H9 (cell line): ENCODE data around the gene CLEC20A. TPM values are rescaled to one million over a fixed set of nuclear protein-coding genes. Genes with fewer than 3 reads are reported as not detected.

Experiments used
- DNase-seq: peaks from one replicate; pipeline ENCODE4 v3.0.0-alpha.2; 2017
- H2AFZ ChIP-seq: one replicate; pipeline ENCODE4 v1.6.1; 2013; ENCODE audit warnings: mild to moderate bottlenecking, low read length, control low read depth, moderate library complexity
- H2AK5ac ChIP-seq: 2 replicates; pipeline ENCODE4 v1.6.1; 2013; ENCODE audit warnings: low read length, control low read depth, mixed read lengths; ENCODE audit not compliant: insufficient read length
- H2BK120ac ChIP-seq: one replicate; pipeline ENCODE4 v1.6.1; 2013; ENCODE audit warnings: low read depth, mild to moderate bottlenecking, low read length, control low read depth, inconsistent platforms; ENCODE audit not compliant: poor library complexity, severe bottlenecking
- H2BK12ac ChIP-seq: 2 replicates; pipeline ENCODE4 v1.6.1; 2013; ENCODE audit warnings: low read length, control low read depth, mixed read lengths, low read depth; ENCODE audit not compliant: insufficient read length
- H2BK15ac ChIP-seq: 2 replicates; pipeline ENCODE4 v1.6.1; 2013; ENCODE audit warnings: low read depth, low read length, control low read depth
- H2BK20ac ChIP-seq: one replicate; pipeline ENCODE4 v1.6.1; 2013; ENCODE audit warnings: low read depth, mild to moderate bottlenecking, low read length, control low read depth, inconsistent platforms; ENCODE audit not compliant: poor library complexity, severe bottlenecking
- H2BK5ac ChIP-seq: 2 replicates; pipeline ENCODE4 v1.6.1; 2013; ENCODE audit warnings: low read length, control low read depth, mixed read lengths; ENCODE audit not compliant: insufficient read length
- H3K14ac ChIP-seq: 2 replicates; pipeline ENCODE4 v1.6.1; 2013; ENCODE audit warnings: low read length, control low read depth; ENCODE audit not compliant: insufficient read depth
- H3K18ac ChIP-seq: 2 replicates; pipeline ENCODE4 v1.6.1; 2013; ENCODE audit warnings: low read depth, mild to moderate bottlenecking, mixed read lengths, low read length, control low read depth; ENCODE audit not compliant: insufficient read length
- H3K23ac ChIP-seq: 2 replicates; pipeline ENCODE4 v1.6.1; 2013; ENCODE audit warnings: low read length, control low read depth, mixed read lengths, low read depth; ENCODE audit not compliant: insufficient read length
- H3K23me2 ChIP-seq: 2 replicates; pipeline ENCODE4 v1.6.1; 2013; ENCODE audit warnings: low read depth, mild to moderate bottlenecking, mixed read lengths, low read length, control low read depth; ENCODE audit not compliant: insufficient read length, poor library complexity, severe bottlenecking
- H3K27ac ChIP-seq: 2 replicates; pipeline ENCODE4 v1.5.1; 2013; ENCODE audit warnings: low read length, control low read depth, mixed read lengths, low read depth; ENCODE audit not compliant: insufficient read length
- H3K27me3 ChIP-seq: 2 replicates; pipeline ENCODE4 v1.6.1; 2013; ENCODE audit warnings: low read length, control low read depth, inconsistent platforms; ENCODE audit not compliant: insufficient read depth
- H3K4ac ChIP-seq: 2 replicates; pipeline ENCODE4 v1.6.1; 2013; ENCODE audit warnings: low read depth, mild to moderate bottlenecking, control low read depth, inconsistent platforms, low read length, moderate library complexity
- H3K4me1 ChIP-seq: 2 replicates; pipeline ENCODE4 v1.6.1; 2013; ENCODE audit warnings: low read length, control low read depth, inconsistent platforms; ENCODE audit not compliant: insufficient read depth
- H3K4me2 ChIP-seq: 2 replicates; pipeline ENCODE4 v1.6.1; 2013; ENCODE audit warnings: low read length, control low read depth, mixed read lengths; ENCODE audit not compliant: insufficient read length, insufficient read depth
- H3K56ac ChIP-seq: 2 replicates; pipeline ENCODE4 v1.6.1; 2013; ENCODE audit warnings: low read depth, mild to moderate bottlenecking, mixed read lengths, low read length, control low read depth; ENCODE audit not compliant: insufficient read length
- H3K79me1 ChIP-seq: 2 replicates; pipeline ENCODE4 v1.6.1; 2013; ENCODE audit warnings: low read depth, mild to moderate bottlenecking, moderate library complexity, low read length, control low read depth, inconsistent platforms; ENCODE audit not compliant: insufficient read depth, poor library complexity, severe bottlenecking
- H3K79me2 ChIP-seq: 2 replicates; pipeline ENCODE4 v1.6.1; 2013; ENCODE audit warnings: low read length, control low read depth, inconsistent platforms; ENCODE audit not compliant: insufficient read depth
- H3K9ac ChIP-seq: 2 replicates; pipeline ENCODE4 v1.6.1; 2013; ENCODE audit warnings: low read length, control low read depth, mixed read lengths; ENCODE audit not compliant: insufficient read length; ENCODE audit errors: extremely low read depth
- H3K9me3 ChIP-seq: one replicate; pipeline ENCODE4 v1.6.1; 2013; ENCODE audit warnings: low read depth, low read length, inconsistent platforms; ENCODE audit not compliant: control insufficient read depth
- H3T11ph ChIP-seq: one replicate; pipeline ENCODE4 v1.6.1; 2013; ENCODE audit warnings: mild to moderate bottlenecking, low read length, control low read depth, inconsistent platforms
- H4K20me1 ChIP-seq: one replicate; pipeline ENCODE4 v1.6.1; 2013; ENCODE audit not compliant: control insufficient read depth, insufficient read length, insufficient read depth
- H4K5ac ChIP-seq: 2 replicates; pipeline ENCODE4 v1.6.1; 2013; ENCODE audit warnings: low read depth, mild to moderate bottlenecking, mixed read lengths, low read length, control low read depth; ENCODE audit not compliant: insufficient read length
- H4K8ac ChIP-seq: replicated peaks from 2 replicates; pipeline ENCODE4 v1.6.1; 2013; ENCODE audit warnings: low read length, control low read depth, mixed read lengths, low read depth; ENCODE audit not compliant: insufficient read length
- H4K91ac ChIP-seq: 2 replicates; pipeline ENCODE4 v1.6.1; 2013; ENCODE audit warnings: low read depth, mild to moderate bottlenecking, moderate library complexity, mixed read lengths, low read length, control low read depth; ENCODE audit not compliant: insufficient read length
- H3K27ac Mint-ChIP-seq, 3 experiments: 2 replicates in 2 of 3; 3 replicates in 1 of 3; pipeline ENCODE4 v1.8.0; 2020 to 2021; ENCODE audit warnings: mixed read lengths in 3 of 3, mild to moderate bottlenecking in 1 of 3, moderate library complexity in 1 of 3
- H3K27me3 Mint-ChIP-seq: 2 replicates; pipeline ENCODE4 v1.8.0; 2021; ENCODE audit warnings: low read depth, mild to moderate bottlenecking, moderate library complexity, mixed read lengths
- H3K36me3 Mint-ChIP-seq, 3 experiments: 2 replicates in 2 of 3; 3 replicates in 1 of 3; pipeline ENCODE4 v1.8.0; 2020 to 2021; ENCODE audit warnings: low read depth in 3 of 3, mixed read lengths in 3 of 3; ENCODE audit not compliant: insufficient read depth in 1 of 3
- H3K4me1 Mint-ChIP-seq, 2 experiments: 2 replicates each; pipeline ENCODE4 v1.8.0; 2020; ENCODE audit warnings: mixed read lengths in 2 of 2
- H3K4me3 Mint-ChIP-seq, 2 experiments: 2 replicates in 1 of 2; 3 replicates in 1 of 2; pipeline ENCODE4 v1.8.0; 2020 to 2021; ENCODE audit warnings: mild to moderate bottlenecking in 2 of 2, mixed read lengths in 2 of 2, moderate library complexity in 1 of 2
- H3K9me3 Mint-ChIP-seq, 2 experiments: 2 replicates in 1 of 2; 3 replicates in 1 of 2; pipeline ENCODE4 v1.8.0; 2020; ENCODE audit warnings: mild to moderate bottlenecking in 2 of 2, mixed read lengths in 2 of 2, moderate library complexity in 1 of 2
- WGBS: extraction: QIAGEN DNeasy Blood & Tissue Kit; methylation state at CpG from one replicate; pipeline ENCODE4 v1.1.7; 2013; ENCODE audit warnings: missing lambda C conversion rate, low lambda C conversion rate, mixed read lengths; ENCODE audit not compliant: insufficient read length; ENCODE audit errors: extremely low coverage; 5-methylcytosine and 5-hydroxymethylcytosine counted together
- total RNA-seq: library from RNA; stranded (reverse); gene quantifications from 2 replicates; pipeline ENCODE4 v1.2.1, GENCODE V29; 2021
- TF ChIP-seq, protein P1 (sequence below): fragments of 200-600 bp; sonication (generic); conservative IDR thresholded peaks from 3 replicates; pipeline ENCODE4 v1.8.0; 2021; ENCODE audit warnings: antibody characterized with exemption, mild to moderate bottlenecking

CLEC20A gene
- total RNA-seq, 1 experiment from 2014 or later: not detected

DNA sequence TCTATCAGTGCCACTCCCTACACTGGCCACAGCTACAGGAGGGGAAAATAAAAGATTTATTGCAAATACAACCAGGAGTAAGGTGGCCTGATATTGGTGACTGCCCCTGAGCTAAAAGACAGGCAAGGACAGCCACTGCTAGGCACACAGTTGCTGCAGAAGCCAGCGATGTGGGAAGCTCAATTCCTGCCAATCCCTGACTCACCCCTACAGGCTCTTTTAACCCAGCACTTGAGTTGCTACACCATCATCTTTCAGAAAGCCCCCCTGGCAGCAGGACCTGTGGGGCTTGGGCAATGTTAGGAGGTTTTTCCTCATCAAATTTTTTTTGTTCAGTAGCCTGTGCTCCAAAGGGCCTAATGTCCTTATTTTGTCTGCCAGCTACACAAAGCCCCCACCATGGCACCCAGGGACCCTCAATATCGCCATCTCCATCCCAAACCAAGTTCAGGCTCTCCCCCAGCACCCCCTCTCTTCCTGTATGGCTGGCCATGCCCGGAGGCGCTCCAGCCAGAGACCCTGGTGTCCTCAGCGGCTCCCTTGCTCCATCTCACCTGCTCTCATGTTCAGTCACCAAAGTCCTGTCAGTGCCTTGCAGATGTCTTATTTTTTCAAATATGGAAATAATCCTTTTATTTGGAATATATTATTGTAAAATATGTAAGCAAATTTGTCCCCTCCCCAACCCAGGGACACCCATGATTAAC, 13.4 kb downstream of the CLEC20A start:
- Mint-ChIP-seq H3K4me3 (no peak overlapping the region), H3K27me3 (no peaks in the 10 kb centered on the region), H3K9me3 (no peaks in the 10 kb centered on the region), H3K36me3 (peaks cover 0 to 8% (median 4%) of the 10 kb centered on the region in 3 experiments; a peak in 2 of 7 replicates), H3K27ac (peak overlapping the region; percentile 12 to 94 (median 84); a peak in 5 of 7 replicates), H3K4me1 (peaks cover 3 to 6% of the 10 kb centered on the region in 2 experiments; a peak in 2 of 4 replicates)
- no peak overlapping the region for H3K4me2 ChIP-seq
- H3K27ac ChIP-seq: no peak overlapping the region
- H3K27me3 ChIP-seq: no peaks in the 10 kb centered on the region
- no peak overlapping the region for H3K56ac ChIP-seq
- no peak for DNase-seq
- no peak overlapping the region for H3K9ac ChIP-seq
- no peaks in the 10 kb centered on the region for H3K9me3 ChIP-seq
- H2BK15ac ChIP-seq: no peak overlapping the region
- no peaks in the 10 kb centered on the region for H3K79me1 ChIP-seq
- no peak overlapping the region for H4K91ac ChIP-seq
- H3K23ac ChIP-seq: no peak overlapping the region
- no peaks in the 10 kb centered on the region for H3K23me2 ChIP-seq
- no peak overlapping the region for H4K5ac ChIP-seq
- no CpG with 5 or more reads among the region's 5 CpGs for WGBS
- TF ChIP-seq, protein P1, sequence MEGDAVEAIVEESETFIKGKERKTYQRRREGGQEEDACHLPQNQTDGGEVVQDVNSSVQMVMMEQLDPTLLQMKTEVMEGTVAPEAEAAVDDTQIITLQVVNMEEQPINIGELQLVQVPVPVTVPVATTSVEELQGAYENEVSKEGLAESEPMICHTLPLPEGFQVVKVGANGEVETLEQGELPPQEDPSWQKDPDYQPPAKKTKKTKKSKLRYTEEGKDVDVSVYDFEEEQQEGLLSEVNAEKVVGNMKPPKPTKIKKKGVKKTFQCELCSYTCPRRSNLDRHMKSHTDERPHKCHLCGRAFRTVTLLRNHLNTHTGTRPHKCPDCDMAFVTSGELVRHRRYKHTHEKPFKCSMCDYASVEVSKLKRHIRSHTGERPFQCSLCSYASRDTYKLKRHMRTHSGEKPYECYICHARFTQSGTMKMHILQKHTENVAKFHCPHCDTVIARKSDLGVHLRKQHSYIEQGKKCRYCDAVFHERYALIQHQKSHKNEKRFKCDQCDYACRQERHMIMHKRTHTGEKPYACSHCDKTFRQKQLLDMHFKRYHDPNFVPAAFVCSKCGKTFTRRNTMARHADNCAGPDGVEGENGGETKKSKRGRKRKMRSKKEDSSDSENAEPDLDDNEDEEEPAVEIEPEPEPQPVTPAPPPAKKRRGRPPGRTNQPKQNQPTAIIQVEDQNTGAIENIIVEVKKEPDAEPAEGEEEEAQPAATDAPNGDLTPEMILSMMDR: no peak
- no peak overlapping the region for H2BK12ac ChIP-seq
- no peak overlapping the region for H2BK5ac ChIP-seq
- no peak overlapping the region for H2AK5ac ChIP-seq
- H3K4ac ChIP-seq: no peak overlapping the region
- H2BK20ac ChIP-seq: no peak overlapping the region
- H4K20me1 ChIP-seq: no peaks in the 10 kb centered on the region
- H3K14ac ChIP-seq: no peak overlapping the region
- H2BK120ac ChIP-seq: no peak overlapping the region
- no peaks in the 10 kb centered on the region for H3K79me2 ChIP-seq
- no peak overlapping the region for H3T11ph ChIP-seq
- H2AFZ ChIP-seq: no peak overlapping the region
- H3K4me1 ChIP-seq: no peaks in the 10 kb centered on the region
- no peak overlapping the region for H3K18ac ChIP-seq
- no peak overlapping the region for H4K8ac ChIP-seq
